Body of pancreas (tissue), 4 donors: ENCODE data around the gene GAPT.
A peak's percentile ranks its signal among the peaks of the same experiment; 100 is the strongest.

ENCODE experiments used
- POLR2A ChIP-seq, 3 donors: fragments of 450-650 bp; IDR thresholded peaks; one replicate each; pipeline ENCODE4 v1.6.1; 2016; ENCODE audit warnings: antibody characterized with exemption in 3 of 3, mild to moderate bottlenecking in 2 of 3
- TF ChIP-seq, protein P1 (sequence below), 7 experiments: fragments of 450-650 bp in 4 of 7; fragments of 200-600 bp in 3 of 7; sonication (generic) in 3 of 7; IDR thresholded peaks; one replicate each; pipeline ENCODE4 v1.5.1; 2016 to 2019; ENCODE audit warnings: antibody characterized with exemption in 7 of 7

DNA sequence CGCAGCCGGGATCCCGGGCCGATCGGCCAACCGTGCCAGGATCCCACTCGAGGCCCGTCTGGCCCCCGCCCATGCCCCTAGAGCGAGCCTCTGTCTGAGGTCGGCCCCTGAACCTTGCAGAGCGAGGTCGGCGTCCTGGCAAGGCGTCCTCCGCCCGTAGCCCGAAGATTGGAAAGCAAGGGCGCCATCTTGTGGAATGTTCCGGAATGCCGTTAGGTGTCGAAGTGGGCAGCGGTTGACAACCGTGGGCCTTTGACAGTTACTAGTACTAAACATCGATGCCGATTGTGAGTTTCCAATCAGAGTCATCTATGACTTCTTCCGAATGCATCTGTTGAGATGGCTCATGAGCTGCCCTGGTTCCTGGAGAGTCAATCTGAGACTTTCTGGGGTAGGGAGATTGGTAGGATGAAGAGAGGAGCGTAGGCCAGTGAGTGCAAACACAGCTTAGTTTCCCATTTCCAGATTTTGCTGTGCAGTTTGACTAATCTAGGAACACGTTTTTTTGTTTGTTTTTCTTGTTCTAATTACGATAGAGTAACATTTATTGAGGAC is 30.4 kb upstream of the GAPT start:
- TF ChIP-seq, protein P1, sequence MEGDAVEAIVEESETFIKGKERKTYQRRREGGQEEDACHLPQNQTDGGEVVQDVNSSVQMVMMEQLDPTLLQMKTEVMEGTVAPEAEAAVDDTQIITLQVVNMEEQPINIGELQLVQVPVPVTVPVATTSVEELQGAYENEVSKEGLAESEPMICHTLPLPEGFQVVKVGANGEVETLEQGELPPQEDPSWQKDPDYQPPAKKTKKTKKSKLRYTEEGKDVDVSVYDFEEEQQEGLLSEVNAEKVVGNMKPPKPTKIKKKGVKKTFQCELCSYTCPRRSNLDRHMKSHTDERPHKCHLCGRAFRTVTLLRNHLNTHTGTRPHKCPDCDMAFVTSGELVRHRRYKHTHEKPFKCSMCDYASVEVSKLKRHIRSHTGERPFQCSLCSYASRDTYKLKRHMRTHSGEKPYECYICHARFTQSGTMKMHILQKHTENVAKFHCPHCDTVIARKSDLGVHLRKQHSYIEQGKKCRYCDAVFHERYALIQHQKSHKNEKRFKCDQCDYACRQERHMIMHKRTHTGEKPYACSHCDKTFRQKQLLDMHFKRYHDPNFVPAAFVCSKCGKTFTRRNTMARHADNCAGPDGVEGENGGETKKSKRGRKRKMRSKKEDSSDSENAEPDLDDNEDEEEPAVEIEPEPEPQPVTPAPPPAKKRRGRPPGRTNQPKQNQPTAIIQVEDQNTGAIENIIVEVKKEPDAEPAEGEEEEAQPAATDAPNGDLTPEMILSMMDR (IDR thresholded peaks at IDR 0.05): peak; percentile 50 to 91 (median 85)
- no peak for TF ChIP-seq POLR2A (IDR thresholded peaks at IDR 0.05)
